ENCODE measurements around the gene ITGB1BP1.
A peak's percentile ranks its signal among the peaks of the same experiment; 100 is the strongest.

The ITGB1BP1 gene

GRCh38 chr2:9423100-9423921 is at the start of gene ITGB1BP1, which contains the start of gene CPSF3:
Gene ITGB1BP1, minus strand, starts transcription at chr2:9423528. Its CDS starts 4,831 bp downstream, at chr2:9418697.
Gene CPSF3, plus strand, starts transcription at chr2:9423654. Its CDS starts 120 bp downstream, at chr2:9423774.
- DNase-seq = peak; percentile 99

- DNase-seq = no peak
These were observed 49.2 kb upstream of the ITGB1BP1 start for GRCh38 chr2:9472511-9472910.

GRCh38 chr2:9471206-9471605 is 47.9 kb upstream of the ITGB1BP1 start:
- no peak for DNase-seq

GRCh38 chr2:9467687-9468086 is 44.4 kb upstream of the ITGB1BP1 start:
- no peak for DNase-seq

- DNase-seq = no peak
These were observed 42.9 kb upstream of the ITGB1BP1 start for GRCh38 chr2:9466147-9466683.

GRCh38 chr2:9465170-9465569 is 41.8 kb upstream of the ITGB1BP1 start:
- no peak for DNase-seq

- DNase-seq = peak; percentile 29
These were observed 40.3 kb upstream of the ITGB1BP1 start for GRCh38 chr2:9463698-9464034.

GRCh38 chr2:9462886-9463697 is 39.8 kb upstream of the ITGB1BP1 start:
- no peak for DNase-seq

- DNase-seq = no peak
These were observed 39.0 kb upstream of the ITGB1BP1 start for GRCh38 chr2:9462313-9462712.

GRCh38 chr2:9461079-9461478 is 37.8 kb upstream of the ITGB1BP1 start:
- DNase-seq = no peak

- no peak for DNase-seq
These were observed 37.2 kb upstream of the ITGB1BP1 start for GRCh38 chr2:9460441-9461017.

GRCh38 chr2:9451231-9451630 is 27.9 kb upstream of the ITGB1BP1 start:
- DNase-seq = no peak

- no peak for DNase-seq
These were observed 21.8 kb upstream of the ITGB1BP1 start for GRCh38 chr2:9445089-9445488.

- no peak for DNase-seq
These were observed 20.2 kb upstream of the ITGB1BP1 start for GRCh38 chr2:9443526-9443925.

- no peak for DNase-seq
These were observed 18.2 kb upstream of the ITGB1BP1 start for GRCh38 chr2:9441556-9441955.

GRCh38 chr2:9440058-9440727 is 16.9 kb upstream of the ITGB1BP1 start:
- no peak for DNase-seq

- DNase-seq = no peak
These were observed 16.2 kb upstream of the ITGB1BP1 start for GRCh38 chr2:9439536-9439935.

- no peak for DNase-seq
These were observed 11.2 kb upstream of the ITGB1BP1 start for GRCh38 chr2:9434489-9434888.

GRCh38 chr2:9430316-9431293 is 7.3 kb upstream of the ITGB1BP1 start:
- DNase-seq = no peak

GRCh38 chr2:9428965-9429577 is 5.7 kb upstream of the ITGB1BP1 start:
- no peak for DNase-seq

Measured in stimulated activated CD4-positive, alpha-beta T cell treated with anti-CD3 and anti-CD28 coated beads, Interleukin-15, amount 100 ng/mL, for 24 hours (primary cell).